Endothelial cell of umbilical vein (primary cell): ENCODE data around the gene ATP12A. TPM values are rescaled to one million over a fixed set of nuclear protein-coding genes. Genes with fewer than 3 reads are reported as not detected.

Experiments used
- BruUV-seq: library from RNA; stranded (reverse); fragments of 400-500 nt; replicated peaks from 2 replicates; lab custom pipeline; 2021; lab: Mats Ljungman, UMichigan
- CTCF ChIA-PET: fragments of 300-600, 350-600 bp; sonication (Branson Sonifier 250); formaldehyde crosslinking; loops from one replicate; lab custom pipeline; 2021; ENCODE audit warnings: antibody characterized with exemption, inconsistent platforms; lab: Charles Lee
- POLR2A ChIA-PET: fragments of 300-600, 350-600 bp; sonication (Branson Sonifier 250); formaldehyde crosslinking; loops from one replicate; lab custom pipeline; 2021; ENCODE audit warnings: antibody characterized with exemption, inconsistent platforms; lab: Charles Lee
- DNase-seq: peaks from one replicate; pipeline ENCODE4 v3.0.0-alpha.2; 2011; ENCODE audit warnings: low read depth, low spot score
- FAIRE-seq: peaks from 2 replicates; lab custom pipeline; 2011; peaks lifted over from hg19 to GRCh38; lab: Jason Lieb, UNC
- H2AFZ ChIP-seq: 2 replicates; pipeline ENCODE4 v1.6.0; 2012; ENCODE audit warnings: low read depth, low read length, control low read depth, inconsistent platforms
- H3K27ac ChIP-seq: 2 replicates; pipeline ENCODE4 v1.5.1; 2011; ENCODE audit warnings: low read depth, mild to moderate bottlenecking, control low read depth, low read length, moderate library complexity; ENCODE audit not compliant: insufficient read depth
- H3K27me3 ChIP-seq, 2 experiments: 2 replicates each; pipeline versions ENCODE4 v1.6.0 to v1.6.1; 2011; ENCODE audit warnings: low read length in 2 of 2, mixed read lengths in 1 of 2; ENCODE audit not compliant: control insufficient read depth in 2 of 2, insufficient read depth in 2 of 2
- H3K36me3 ChIP-seq, 2 experiments: 2 replicates in 1 of 2; 3 replicates in 1 of 2; pipeline ENCODE4 v1.5.1; 2011; ENCODE audit warnings: low read length in 2 of 2, mild to moderate bottlenecking in 1 of 2, moderate library complexity in 1 of 2; ENCODE audit not compliant: control insufficient read depth in 2 of 2, insufficient read depth in 2 of 2; ENCODE audit errors: extremely low read depth in 1 of 2
- H3K4me1 ChIP-seq: 3 replicates; pipeline ENCODE4 v1.5.1; 2011; ENCODE audit warnings: mild to moderate bottlenecking, low read length; ENCODE audit not compliant: control insufficient read depth, insufficient read depth; ENCODE audit errors: extremely low read depth
- H3K4me2 ChIP-seq: 2 replicates; pipeline ENCODE4 v1.6.1; 2011; ENCODE audit warnings: low read length, control low read depth, mixed read lengths; ENCODE audit not compliant: insufficient read depth
- H3K4me3 ChIP-seq, 3 experiments: fragments of 200-600 bp in 1 of 3; sonication (generic), shearing (Covaris generic) in 1 of 3; replicated peaks in 1 of 3; 2 replicates each; pipeline ENCODE4 v1.5.1; 2011 to 2016; ENCODE audit warnings: control low read depth in 3 of 3, low read length in 3 of 3, mild to moderate bottlenecking in 2 of 3, inconsistent platforms in 1 of 3, low read depth in 1 of 3, moderate library complexity in 1 of 3; ENCODE audit not compliant: insufficient read depth in 1 of 3
- H3K79me2 ChIP-seq: 2 replicates; pipeline ENCODE4 v1.6.0; 2012; ENCODE audit warnings: low read length, inconsistent platforms; ENCODE audit not compliant: control insufficient read depth, insufficient read depth
- H3K9ac ChIP-seq: replicated peaks from 2 replicates; pipeline ENCODE3; 2011; ENCODE audit warnings: low read length, control low read depth; ENCODE audit not compliant: insufficient read depth; ENCODE audit errors: extremely low read depth
- H3K9me1 ChIP-seq: replicated peaks from 3 replicates; pipeline ENCODE4 v1.6.0; 2011; ENCODE audit warnings: mild to moderate bottlenecking, low read length; ENCODE audit not compliant: control insufficient read depth, insufficient read depth; ENCODE audit errors: extremely low read depth
- H3K9me3 ChIP-seq: replicated peaks from 2 replicates; pipeline ENCODE4 v1.5.1; 2012; ENCODE audit warnings: low read length, inconsistent platforms; ENCODE audit not compliant: control insufficient read depth, insufficient read depth
- H4K20me1 ChIP-seq: replicated peaks from 2 replicates; pipeline ENCODE3; 2011; ENCODE audit warnings: mild to moderate bottlenecking, low read length; ENCODE audit not compliant: control insufficient read depth, insufficient read depth; ENCODE audit errors: extremely low read depth
- CTCF ChIP-seq, 2 donors: IDR thresholded peaks; 1 replicate in 1 of 2; 2 replicates in 1 of 2; pipeline ENCODE4 v1.5.1; 2011; ENCODE audit warnings: low read length in 2 of 2, mild to moderate bottlenecking in 2 of 2, moderate library complexity in 2 of 2, control low read depth in 1 of 2, inconsistent platforms in 1 of 2, low read depth in 1 of 2; ENCODE audit not compliant: insufficient read depth in 1 of 2; ENCODE audit errors: extremely low read depth in 1 of 2
- EZH2 ChIP-seq: IDR thresholded peaks from 2 replicates; pipeline ENCODE4 v1.6.1; 2012; ENCODE audit warnings: borderline replicate concordance, low read depth, mild to moderate bottlenecking, moderate library complexity, low read length, inconsistent platforms; ENCODE audit not compliant: severe bottlenecking
- FOS ChIP-seq: IDR thresholded peaks from 2 replicates; pipeline ENCODE4 v1.6.1; 2011; ENCODE audit warnings: mild to moderate bottlenecking, low read length, moderate library complexity, borderline replicate concordance; ENCODE audit not compliant: insufficient read depth
- GATA2 ChIP-seq: IDR thresholded peaks from 2 replicates; pipeline ENCODE4 v1.7.0; 2011; ENCODE audit warnings: low read depth, mild to moderate bottlenecking, moderate library complexity, mixed read lengths, low read length; ENCODE audit not compliant: insufficient read length, insufficient read depth
- JUN ChIP-seq: IDR thresholded peaks from 2 replicates; pipeline ENCODE4 v1.6.1; 2011; ENCODE audit warnings: borderline replicate concordance, low read depth; ENCODE audit not compliant: insufficient read length, insufficient read depth
- MAX ChIP-seq: IDR thresholded peaks from 2 replicates; pipeline ENCODE4 v1.6.1; 2011; ENCODE audit not compliant: insufficient read depth, insufficient read length
- MYC ChIP-seq: IDR thresholded peaks from one replicate; pipeline ENCODE4 v1.6.1; 2011; ENCODE audit warnings: mild to moderate bottlenecking, low read depth, low read length
- POLR2A ChIP-seq: IDR thresholded peaks from 2 replicates; pipeline ENCODE4 v1.6.1; 2012; ENCODE audit warnings: low read depth, mild to moderate bottlenecking, control low read depth, low read length
- POLR2AphosphoS5 ChIP-seq: IDR thresholded peaks from 2 replicates; pipeline ENCODE4 v1.6.1; 2012; ENCODE audit warnings: low read depth, mild to moderate bottlenecking, control low read depth, low read length, moderate library complexity; ENCODE audit not compliant: insufficient read depth
- dilution Hi-C: fragments of 300-500 bp; cut with MboI; formaldehyde crosslinking; loops from one replicate; pipeline ENCODE4 v1.15.0; 2019; ENCODE audit warnings: low sequenced_read_pairs; ENCODE audit not compliant: extremely low pct_ligation_motif_present
- intact Hi-C: fragments of 100-400 bp; cut with micrococcal nuclease; formaldehyde crosslinking; loops from one replicate; pipeline ENCODE4 v1.10.0; 2022
- polyA plus RNA-seq, 4 experiments: library from polyadenylated mRNA; depleted of rRNA in 3 of 4; stranded (reverse) in 3 of 4; unstranded in 1 of 4; fragments of >200 nt; gene quantifications; 2 replicates each; pipeline versions ENCODE4 v1.2.1 to v1.2.3, GENCODE V29; 2011 to 2012; ENCODE audit warnings: missing spikeins in 1 of 4
- total RNA-seq: library from RNA; stranded (reverse); gene quantifications from 2 replicates; pipeline ENCODE4 v1.2.3, GENCODE V29; 2021

The ATP12A gene
- total and polyA plus RNA-seq, 2 donors (not counting 3 experiments of a cell fraction or from before 2014, with no cell fraction given), result not detected

GRCh38 chr13:24692561-24692960 is 12.4 kb downstream of the ATP12A start:
- BruUV-seq, result no TSS peak
- TF ChIP-seq FOS, result no peak
- no peak for TF ChIP-seq GATA2
- TF ChIP-seq MAX, result no peak
- TF ChIP-seq MYC, result no peak
- no peak for TF ChIP-seq POLR2A
- no peak for TF ChIP-seq EZH2
- no peak for TF ChIP-seq CTCF (IDR thresholded peaks at IDR 0.05; ENCODE audit: extremely low read depth in 1 of 2, insufficient read depth in 1 of 2, low read depth in 1 of 2, low read length in 2 of 2)
- no peak for TF ChIP-seq POLR2AphosphoS5
- TF ChIP-seq JUN, result no peak
- no peaks in the 10 kb centered on the region for H3K36me3 ChIP-seq
- ChIA-PET CTCF (interaction anchor here (0.7 to 3.1 kb wide), 8 partner anchors 10 to 276 kb away, joined by 3 to 43 read pairs (median 4); no protein-coding TSS in a partner anchor), POLR2A (no interaction called here)
- no peak overlapping the region for H2AFZ ChIP-seq
- no peaks in the 10 kb centered on the region for H3K9me3 ChIP-seq
- dilution Hi-C loops (no loop called here), intact Hi-C loops (no loop called here)
- H3K9ac ChIP-seq, result no peak overlapping the region
- FAIRE-seq, result no peak
- H3K27ac ChIP-seq, result no peak overlapping the region
- no peak for DNase-seq
- H3K4me2 ChIP-seq, result no peak overlapping the region
- no peaks in the 10 kb centered on the region for H3K4me1 ChIP-seq
- H3K27me3 ChIP-seq, result peaks cover 0 to 2% of the 10 kb centered on the region in 2 experiments
- H3K9me1 ChIP-seq, result no peaks in the 10 kb centered on the region
- H3K4me3 ChIP-seq, result no peak overlapping the region
- no peaks in the 10 kb centered on the region for H3K79me2 ChIP-seq
- no peaks in the 10 kb centered on the region for H4K20me1 ChIP-seq
